Natural killer cell treated with Interleukin-12 subunit alpha and Interleukin-12 subunit beta and Interleukin-15 and Interleukin-18, amount 100 ng/mL, for 72 hours (primary cell): ENCODE results near the gene OPRM1. TPM values are rescaled to one million over a fixed set of nuclear protein-coding genes. Genes with fewer than 3 reads are reported as not detected.

Source experiments
- ATAC-seq, 2 donors: fragments of 150-1000 bp; cut with Tn5 transposase in 1 of 2; sonication (Bioruptor Pico), chemical (Tn5 transposase) in 1 of 2; 2 replicates each; pipeline ENCODE4 v1.10.0; 2021
- DNase-seq: peaks from one replicate; pipeline ENCODE4 v3.0.0; 2022; ENCODE audit warnings: low spot score
- H3K27ac Mint-ChIP-seq, 2 donors: 1 replicate in 1 of 2; 2 replicates in 1 of 2; pipeline ENCODE4 v1.8.0; 2022; ENCODE audit warnings: mixed read lengths in 2 of 2, mild to moderate bottlenecking in 1 of 2, moderate library complexity in 1 of 2
- H3K27me3 Mint-ChIP-seq, 2 donors: 1 replicate in 1 of 2; 2 replicates in 1 of 2; pipeline ENCODE4 v1.8.0; 2022; ENCODE audit warnings: mixed read lengths in 2 of 2
- H3K36me3 Mint-ChIP-seq: one replicate; pipeline ENCODE4 v1.8.0; 2022; ENCODE audit warnings: mixed read lengths
- H3K4me1 Mint-ChIP-seq, 2 donors: 1 replicate in 1 of 2; 2 replicates in 1 of 2; pipeline ENCODE4 v1.8.0; 2022; ENCODE audit warnings: low read depth in 2 of 2, mixed read lengths in 2 of 2, mild to moderate bottlenecking in 1 of 2
- H3K4me3 Mint-ChIP-seq: one replicate; pipeline ENCODE4 v1.8.0; 2022; ENCODE audit warnings: mixed read lengths
- H3K9me3 Mint-ChIP-seq: 2 replicates; pipeline ENCODE4 v1.8.0; 2022; ENCODE audit warnings: mixed read lengths
- total RNA-seq, 2 donors: library from RNA; stranded (reverse); gene quantifications; one replicate each; pipeline ENCODE4 v1.2.3, GENCODE V29; 2022

Gene OPRM1
- total RNA-seq, 2 donors from 2014 or later = not detected

DNA sequence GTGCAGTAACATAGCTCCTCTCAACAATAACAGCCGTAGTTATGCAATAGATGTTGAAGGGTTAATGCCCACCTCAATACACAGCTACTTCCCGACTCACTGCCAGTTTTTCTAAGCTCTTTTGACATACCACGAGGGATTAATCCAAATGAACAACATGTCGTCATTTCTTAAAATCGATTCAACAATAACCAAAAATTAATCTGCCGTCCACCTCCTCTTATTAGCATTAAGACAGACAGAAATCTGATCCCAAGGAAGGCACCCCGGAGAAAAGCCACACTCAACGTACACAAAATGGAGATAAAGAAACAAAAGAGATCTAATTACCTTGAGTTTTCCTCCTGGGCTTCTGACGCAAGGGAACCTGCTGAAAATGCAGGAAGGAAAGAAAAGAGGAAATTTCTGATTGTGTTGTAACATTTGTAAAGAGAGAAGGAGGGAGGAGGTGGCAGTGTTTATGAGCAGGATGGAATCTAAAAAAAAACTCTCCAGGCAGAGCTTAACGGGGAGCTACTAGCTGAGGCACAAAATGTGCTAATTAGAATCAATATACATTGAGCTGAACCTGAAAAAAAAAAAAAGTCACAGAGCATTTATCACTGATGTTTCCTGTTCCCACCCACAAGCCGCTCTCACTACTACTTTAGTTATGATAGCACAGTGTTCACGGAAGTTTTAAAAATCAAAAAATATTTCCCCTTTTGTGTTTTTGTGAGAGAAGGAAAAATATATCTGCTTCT lies 208.2 kb downstream of the OPRM1 start:
- Mint-ChIP-seq H3K4me1 (peaks cover 72 to 91% of the 10 kb centered on the region in 2 donors), H3K4me3 (peak overlapping the region; percentile 93), H3K27ac (peak overlapping the region; percentile 92 to 94), H3K36me3 (peaks cover 22% of the 10 kb centered on the region), H3K27me3 (no peaks in the 10 kb centered on the region), H3K9me3 (peaks cover 12% of the 10 kb centered on the region)
- peak; percentile 69 for DNase-seq
- ATAC-seq = peak; percentile 78

DNA sequence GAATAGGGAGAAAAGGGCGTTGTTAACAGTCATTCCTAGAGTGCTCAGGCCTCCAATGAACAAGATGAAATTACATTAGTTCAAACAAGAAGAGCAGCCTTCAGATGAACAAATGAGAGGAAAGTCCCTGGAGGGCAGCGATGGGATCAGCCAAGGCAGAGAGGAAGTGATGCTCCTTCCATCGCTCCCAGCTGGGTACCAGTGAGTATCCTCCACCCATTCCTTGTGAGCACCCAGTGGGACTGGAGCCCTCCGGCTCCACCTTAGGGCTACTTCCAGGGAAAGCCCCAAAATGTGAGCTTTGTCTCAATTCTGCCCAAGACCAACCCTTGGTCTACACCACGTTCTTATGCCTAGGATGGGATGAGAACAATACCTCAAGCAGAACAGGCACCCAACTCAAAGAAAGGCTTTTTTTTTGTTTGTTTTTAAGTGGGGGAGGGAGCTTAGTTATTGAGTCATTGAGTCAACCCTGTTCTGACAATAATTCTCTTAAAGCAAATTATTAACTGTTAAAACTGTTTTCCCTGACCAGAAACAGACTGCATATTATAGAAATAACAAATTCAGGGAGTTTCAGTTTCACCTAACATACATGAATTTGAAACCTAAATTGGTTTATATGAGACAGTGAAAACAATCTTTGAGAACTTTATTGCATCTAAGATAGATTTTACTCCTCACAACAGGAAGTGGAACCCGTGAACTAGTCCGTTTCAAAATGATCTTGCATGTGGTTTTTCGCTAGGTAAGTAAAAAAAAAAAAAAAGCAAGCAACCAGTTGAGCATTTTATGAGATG lies 210.7 kb downstream of the OPRM1 start:
- no peak for DNase-seq
- peak; percentile 64 to 79 for ATAC-seq
- H3K9me3 Mint-ChIP-seq = peaks cover 3% of the 10 kb centered on the region
- H3K27ac Mint-ChIP-seq = peak overlapping the region; percentile 92 to 94
- H3K4me1 Mint-ChIP-seq = peaks cover 55 to 77% of the 10 kb centered on the region in 2 donors
- H3K36me3 Mint-ChIP-seq = peaks cover 14% of the 10 kb centered on the region
- H3K4me3 Mint-ChIP-seq = peak overlapping the region; percentile 82
- no peaks in the 10 kb centered on the region for H3K27me3 Mint-ChIP-seq

DNA sequence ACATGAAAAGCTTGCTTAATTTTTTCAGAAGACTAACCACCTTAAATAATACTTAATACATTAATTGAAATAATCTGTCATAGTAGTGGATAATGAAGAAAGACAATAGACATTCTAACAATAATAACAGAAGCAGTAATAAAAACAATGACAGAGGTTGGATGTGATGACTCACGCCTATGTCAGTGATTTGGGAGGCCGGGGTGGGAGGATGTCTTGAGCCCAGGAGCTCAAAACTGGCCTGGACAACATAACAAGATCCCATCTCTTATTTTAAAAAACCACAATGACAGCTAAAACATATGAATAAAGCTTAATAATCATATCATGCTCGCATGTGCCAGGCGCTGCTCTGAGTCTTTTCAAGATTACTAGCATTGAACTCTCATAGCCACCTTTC lies 212.1 kb downstream of the OPRM1 start:
- H3K9me3 Mint-ChIP-seq = peaks cover 8% of the 10 kb centered on the region
- H3K4me1 Mint-ChIP-seq = peaks cover 45 to 64% of the 10 kb centered on the region in 2 donors
- peak overlapping the region; percentile 1 for H3K4me3 Mint-ChIP-seq
- H3K27ac Mint-ChIP-seq = peak overlapping the region; percentile 92 to 94
- H3K36me3 Mint-ChIP-seq = peaks cover 23% of the 10 kb centered on the region
- no peak for DNase-seq
- no peaks in the 10 kb centered on the region for H3K27me3 Mint-ChIP-seq
- ATAC-seq = no peak

GRCh38 chr6:154252678-154253077 lies 213.6 kb downstream of the OPRM1 start:
- DNase-seq (no peak), ATAC-seq (no peak)
- no peak overlapping the region for H3K4me3 Mint-ChIP-seq
- H3K27me3 Mint-ChIP-seq = no peaks in the 10 kb centered on the region
- H3K27ac Mint-ChIP-seq = peak overlapping the region in 1 of 2 donors; percentile 0
- peaks cover 24% of the 10 kb centered on the region for H3K36me3 Mint-ChIP-seq
- peaks cover 42 to 64% of the 10 kb centered on the region in 2 donors for H3K4me1 Mint-ChIP-seq
- peaks cover 8% of the 10 kb centered on the region for H3K9me3 Mint-ChIP-seq

- ATAC-seq (peak; percentile 59 to 71), DNase-seq (no peak)
- Mint-ChIP-seq H3K4me1 (peaks cover 32 to 42% of the 10 kb centered on the region in 2 donors), H3K9me3 (peaks cover 5% of the 10 kb centered on the region), H3K27me3 (no peaks in the 10 kb centered on the region), H3K36me3 (peaks cover 24% of the 10 kb centered on the region), H3K4me3 (peak overlapping the region; percentile 47), H3K27ac (peak overlapping the region in 1 of 2 donors; percentile 20)
Measured at GRCh38 chr6:154257067-154257466, 218.0 kb downstream of the OPRM1 start.

- H3K4me1 Mint-ChIP-seq = peaks cover 29 to 32% of the 10 kb centered on the region in 2 donors
- peak overlapping the region in 1 of 2 donors; percentile 0 for H3K27ac Mint-ChIP-seq
- peaks cover 5% of the 10 kb centered on the region for H3K9me3 Mint-ChIP-seq
- H3K27me3 Mint-ChIP-seq = no peaks in the 10 kb centered on the region
- H3K36me3 Mint-ChIP-seq = peaks cover 24% of the 10 kb centered on the region
- peak overlapping the region; percentile 26 for H3K4me3 Mint-ChIP-seq
- ATAC-seq = peak in 1 of 2 donors; percentile 40
- DNase-seq = no peak
Measured at GRCh38 chr6:154258064-154258757, 219.2 kb downstream of the OPRM1 start.

- H3K27ac Mint-ChIP-seq = no peak overlapping the region
- no peaks in the 10 kb centered on the region for H3K27me3 Mint-ChIP-seq
- H3K4me1 Mint-ChIP-seq = peaks cover 22 to 25% of the 10 kb centered on the region in 2 donors
- H3K9me3 Mint-ChIP-seq = no peaks in the 10 kb centered on the region
- H3K4me3 Mint-ChIP-seq = no peak overlapping the region
- H3K36me3 Mint-ChIP-seq = no peaks in the 10 kb centered on the region
- ATAC-seq (no peak), DNase-seq (no peak)
Measured at GRCh38 chr6:154261688-154262397, 222.8 kb downstream of the OPRM1 start.

DNA sequence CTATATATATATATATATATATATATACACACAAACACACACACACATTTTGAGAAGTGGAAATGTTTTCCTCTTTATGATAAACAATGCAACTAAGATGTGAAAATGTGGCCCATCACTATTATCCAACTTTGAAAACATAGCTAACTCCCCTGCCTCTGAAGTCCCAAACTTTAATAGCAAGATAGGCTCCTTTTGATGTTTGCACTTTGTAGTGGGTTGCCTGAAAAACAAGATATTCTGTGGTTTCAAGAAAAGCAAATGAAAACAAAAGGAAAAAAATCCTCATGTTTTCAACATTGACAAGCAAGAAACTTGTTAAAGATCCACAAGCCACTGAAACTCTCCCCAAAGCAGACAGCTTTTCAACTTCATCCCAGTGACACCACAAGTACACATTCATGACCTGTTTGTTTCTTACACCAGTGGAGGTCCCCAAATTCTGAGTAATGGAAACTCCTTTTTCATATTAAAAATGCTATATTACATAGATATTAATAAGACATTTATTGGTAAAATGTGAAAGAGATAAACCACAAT lies 227.6 kb downstream of the OPRM1 start:
- ATAC-seq (no peak), DNase-seq (no peak)
- Mint-ChIP-seq H3K9me3 (no peaks in the 10 kb centered on the region), H3K4me1 (peaks cover 11 to 12% of the 10 kb centered on the region in 2 donors), H3K27ac (no peak overlapping the region), H3K4me3 (no peak overlapping the region), H3K36me3 (no peaks in the 10 kb centered on the region), H3K27me3 (no peaks in the 10 kb centered on the region)

- Mint-ChIP-seq H3K4me1 (peaks cover 6 to 7% of the 10 kb centered on the region in 2 donors), H3K36me3 (no peaks in the 10 kb centered on the region), H3K9me3 (no peaks in the 10 kb centered on the region), H3K27ac (no peak overlapping the region), H3K4me3 (no peak overlapping the region), H3K27me3 (no peaks in the 10 kb centered on the region)
- no peak for DNase-seq
- ATAC-seq = no peak
Measured at GRCh38 chr6:154267508-154268106, 228.6 kb downstream of the OPRM1 start.

DNA sequence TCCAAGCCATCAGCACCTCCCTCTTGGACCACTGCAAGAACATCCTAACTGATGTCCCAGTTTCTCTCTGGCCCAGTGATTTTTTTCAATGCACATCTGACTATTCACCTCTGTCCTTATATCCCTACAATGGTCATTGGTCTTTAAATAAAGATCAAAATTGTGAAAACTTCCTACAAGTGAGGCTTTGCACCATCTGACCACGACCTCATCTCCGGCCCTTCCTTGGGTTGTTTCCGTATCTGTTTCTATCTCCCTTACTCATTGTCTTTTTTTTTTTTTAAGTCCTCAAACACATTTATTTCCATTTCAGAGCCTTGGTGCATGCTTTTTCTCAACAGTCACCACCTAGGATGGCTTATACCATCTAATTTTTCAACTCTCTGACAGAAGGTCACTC lies 229.4 kb downstream of the OPRM1 start:
- peak overlapping the region in 1 of 2 donors; percentile 5 for H3K27ac Mint-ChIP-seq
- no peak overlapping the region for H3K4me3 Mint-ChIP-seq

GRCh38 chr6:154274168-154274567 lies 235.1 kb downstream of the OPRM1 start:
- H3K4me3 Mint-ChIP-seq = no peak overlapping the region
- no peak overlapping the region for H3K27ac Mint-ChIP-seq
- H3K36me3 Mint-ChIP-seq = no peaks in the 10 kb centered on the region

More for the DNA sequence above, 229.4 kb downstream of the OPRM1 start:
- Mint-ChIP-seq H3K4me1 (peaks cover 6 to 7% of the 10 kb centered on the region in 2 donors), H3K36me3 (no peaks in the 10 kb centered on the region), H3K27me3 (no peaks in the 10 kb centered on the region), H3K9me3 (no peaks in the 10 kb centered on the region)
- DNase-seq (no peak), ATAC-seq (no peak)

GRCh38 chr6:154276810-154277628 lies 238.0 kb downstream of the OPRM1 start:
- H3K4me3 Mint-ChIP-seq = peak overlapping the region; percentile 60
- DNase-seq (no peak), ATAC-seq (peak in 1 of 2 donors; percentile 54)
- H3K36me3 Mint-ChIP-seq = no peaks in the 10 kb centered on the region
- H3K27ac Mint-ChIP-seq = peak overlapping the region in 1 of 2 donors; percentile 12
- peaks cover 14 to 23% of the 10 kb centered on the region in 2 donors for H3K4me1 Mint-ChIP-seq
- no peaks in the 10 kb centered on the region for H3K9me3 Mint-ChIP-seq
- H3K27me3 Mint-ChIP-seq = no peaks in the 10 kb centered on the region

More at GRCh38 chr6:154274168-154274567, 235.1 kb downstream of the OPRM1 start:
- DNase-seq (no peak), ATAC-seq (no peak)
- Mint-ChIP-seq H3K9me3 (no peaks in the 10 kb centered on the region), H3K27me3 (no peaks in the 10 kb centered on the region), H3K4me1 (peaks cover 14 to 23% of the 10 kb centered on the region in 2 donors)
